ENCODE measurements around the gene SLC38A10.

The SLC38A10 gene

GRCh38 chr17:81277946-81278693 lies 17.0 kb downstream of the SLC38A10 start:
- in situ Hi-C loops (cut with MboI; ENCODE audit: low pct_unique_long_range_greater_than_20kb, low sequenced_read_pairs, unreplicated experiment), result no loop called here
- no peak for TF ChIP-seq CTCF (IDR thresholded peaks at IDR 0.05; ENCODE audit: extremely low read depth, insufficient read depth, missing control alignments)

GRCh38 chr17:81277421-81277820 lies 17.7 kb downstream of the SLC38A10 start:
- no peak for DNase-seq (ENCODE audit: low spot score)
- in situ Hi-C loops (cut with MboI; ENCODE audit: low pct_unique_long_range_greater_than_20kb, low sequenced_read_pairs, unreplicated experiment), result no loop called here
- TF ChIP-seq CTCF (IDR thresholded peaks at IDR 0.05; ENCODE audit: extremely low read depth, insufficient read depth, missing control alignments), result no peak

More at GRCh38 chr17:81277946-81278693, 17.0 kb downstream of the SLC38A10 start:
- no peak for DNase-seq (ENCODE audit: low spot score)

- TF ChIP-seq CTCF (IDR thresholded peaks at IDR 0.05; ENCODE audit: extremely low read depth, insufficient read depth, missing control alignments), result no peak
- in situ Hi-C loops (cut with MboI; ENCODE audit: low pct_unique_long_range_greater_than_20kb, low sequenced_read_pairs, unreplicated experiment), result no loop called here
These were observed 18.3 kb downstream of the SLC38A10 start for GRCh38 chr17:81276781-81277180.

GRCh38 chr17:81274471-81274855 lies 20.6 kb downstream of the SLC38A10 start:
- in situ Hi-C loops (cut with MboI; ENCODE audit: low pct_unique_long_range_greater_than_20kb, low sequenced_read_pairs, unreplicated experiment), result no loop called here
- no peak for TF ChIP-seq CTCF (IDR thresholded peaks at IDR 0.05; ENCODE audit: extremely low read depth, insufficient read depth, missing control alignments)
- DNase-seq (ENCODE audit: low spot score), result no peak

More at GRCh38 chr17:81276781-81277180, 18.3 kb downstream of the SLC38A10 start:
- no peak for DNase-seq (ENCODE audit: low spot score)

- in situ Hi-C loops (cut with MboI; ENCODE audit: low pct_unique_long_range_greater_than_20kb, low sequenced_read_pairs, unreplicated experiment), result no loop called here
- no peak for DNase-seq (ENCODE audit: low spot score)
- no peak for TF ChIP-seq CTCF (IDR thresholded peaks at IDR 0.05; ENCODE audit: extremely low read depth, insufficient read depth, missing control alignments)
These were observed 21.2 kb downstream of the SLC38A10 start for GRCh38 chr17:81273698-81274470.

- in situ Hi-C loops (cut with MboI; ENCODE audit: low pct_unique_long_range_greater_than_20kb, low sequenced_read_pairs, unreplicated experiment), result no loop called here
- DNase-seq (ENCODE audit: low spot score), result no peak
- no peak for TF ChIP-seq CTCF (IDR thresholded peaks at IDR 0.05; ENCODE audit: extremely low read depth, insufficient read depth, missing control alignments)
These were observed 22.5 kb downstream of the SLC38A10 start for GRCh38 chr17:81272616-81273015.
